GM23248 (cell line): ENCODE measurements around the gene TDRD12. TPM values are rescaled to one million over a fixed set of nuclear protein-coding genes. Genes with fewer than 3 reads are reported as not detected.

Experiments
- DNase-seq: peaks from one replicate; pipeline ENCODE4 v3.0.0-alpha.2; 2015
- H2AFZ ChIP-seq: fragments of 200-600 bp; sonication (generic); 2 replicates; pipeline ENCODE4 v1.6.1; 2016; ENCODE audit warnings: antibody characterized with exemption
- H3F3A ChIP-seq: fragments of 200-600 bp; sonication (generic); 2 replicates; pipeline ENCODE4 v1.6.1; 2016; ENCODE audit warnings: mild to moderate bottlenecking, antibody characterized with exemption, mixed run types; ENCODE audit not compliant: insufficient read depth
- H3K27ac ChIP-seq: fragments of 200-600 bp; sonication (generic); 2 replicates; pipeline ENCODE4 v1.5.1; 2016; ENCODE audit warnings: mild to moderate bottlenecking
- H3K27me3 ChIP-seq: fragments of 200-600 bp; sonication (generic); replicated peaks from 2 replicates; pipeline ENCODE4 v1.6.1; 2016; ENCODE audit warnings: mild to moderate bottlenecking; ENCODE audit not compliant: insufficient read depth
- H3K36me3 ChIP-seq: fragments of 200-600 bp; sonication (generic); 2 replicates; pipeline ENCODE4 v1.6.1; 2016; ENCODE audit warnings: low read depth, mild to moderate bottlenecking
- H3K4me1 ChIP-seq: fragments of 200-600 bp; sonication (generic); 2 replicates; pipeline ENCODE4 v1.6.1; 2016; ENCODE audit warnings: mild to moderate bottlenecking; ENCODE audit not compliant: insufficient read depth
- H3K4me2 ChIP-seq: fragments of 200-600 bp; sonication (generic); one replicate; pipeline ENCODE4 v1.6.1; 2016; ENCODE audit warnings: mild to moderate bottlenecking; ENCODE audit not compliant: unreplicated experiment
- H3K4me3 ChIP-seq: fragments of 200-600 bp; sonication (generic); 2 replicates; pipeline ENCODE4 v1.5.1; 2016; ENCODE audit warnings: mild to moderate bottlenecking
- H3K79me2 ChIP-seq: fragments of 200-600 bp; sonication (generic); 2 replicates; pipeline ENCODE4 v1.6.1; 2016; ENCODE audit warnings: mild to moderate bottlenecking; ENCODE audit not compliant: insufficient read depth
- H3K9ac ChIP-seq: fragments of 200-600 bp; sonication (generic); 2 replicates; pipeline ENCODE4 v1.6.1; 2016; ENCODE audit warnings: mild to moderate bottlenecking
- H3K9me2 ChIP-seq: fragments of 200-600 bp; sonication (generic); 2 replicates; pipeline ENCODE4 v1.6.1; 2016; ENCODE audit warnings: mixed run types, mild to moderate bottlenecking, moderate library complexity; ENCODE audit not compliant: insufficient read depth
- H3K9me3 ChIP-seq: fragments of 200-600 bp; sonication (generic); one replicate; pipeline ENCODE4 v1.6.1; 2017; ENCODE audit warnings: low read depth
- H4K20me1 ChIP-seq: fragments of 200-600 bp; sonication (generic); 2 replicates; pipeline ENCODE4 v1.6.0; 2016; ENCODE audit not compliant: insufficient read depth
- EZH2 ChIP-seq: fragments of 200-600 bp; sonication (generic); IDR thresholded peaks from 2 replicates; pipeline ENCODE4 v1.6.1; 2018; ENCODE audit warnings: antibody characterized with exemption, mild to moderate bottlenecking; ENCODE audit not compliant: insufficient read depth, poor library complexity, severe bottlenecking
- EZH2phosphoT487 ChIP-seq: fragments of 200-600 bp; sonication (generic); IDR thresholded peaks from 2 replicates; pipeline ENCODE4 v1.6.1; 2018; ENCODE audit warnings: antibody characterized with exemption, moderate library complexity, mild to moderate bottlenecking, low read depth; ENCODE audit not compliant: insufficient read depth
- WGBS, 2 experiments: methylation state at CpG; one replicate each; pipeline ENCODE4 v1.1.6; 2015 to 2017; ENCODE audit warnings: low lambda C conversion rate in 2 of 2, low coverage in 1 of 2; ENCODE audit errors: missing lambda C conversion rate in 2 of 2; 5-methylcytosine and 5-hydroxymethylcytosine counted together
- in situ Hi-C: fragments of 300-500 bp; cut with MboI; formaldehyde crosslinking; loops from 2 replicates; pipeline ENCODE4 v1.15.0; 2020
- polyA plus RNA-seq: library from polyadenylated mRNA; unstranded; fragments of >200 nt; fragmentation: Nextera tagmentation; extraction: Ambion mirVana; gene quantifications from 2 replicates; pipeline ENCODE4 v1.2.1, GENCODE V29; 2016
- total RNA-seq: library from RNA; depleted of rRNA; stranded (reverse); fragments of >200 nt; shearing (Covaris generic); gene quantifications from 2 replicates; pipeline ENCODE4 v1.2.3, GENCODE V29; 2014

The TDRD12 gene
- total and polyA plus RNA-seq, 2 experiments from 2014 or later: 0.09 to 0.22 TPM

DNA sequence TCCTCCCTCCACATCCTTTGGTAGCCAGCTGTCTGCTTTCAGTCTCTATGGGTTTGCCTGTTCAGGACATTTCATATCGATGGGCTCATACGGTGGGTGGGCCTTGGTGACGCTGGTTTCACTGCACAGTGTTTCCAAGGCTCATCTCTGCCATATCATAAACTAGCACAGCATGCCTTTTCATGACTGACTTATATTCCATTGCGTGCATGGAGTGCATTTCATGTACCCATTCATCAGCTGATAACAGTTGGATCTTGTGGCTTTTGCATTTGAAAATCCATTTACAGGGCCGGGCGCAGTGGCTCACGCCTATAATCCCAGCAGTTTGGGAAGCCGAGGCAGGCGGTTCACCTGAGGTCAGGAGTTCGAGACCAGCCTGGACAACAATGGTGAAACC is 69.9 kb downstream of the TDRD12 start:
- Histone ChIP-seq H3K4me1 (no peaks in the 10 kb centered on the region), H3K4me3 (no peak overlapping the region), H3K9me2 (no peaks in the 10 kb centered on the region), H3K9me3 (no peaks in the 10 kb centered on the region), H3K27me3 (no peaks in the 10 kb centered on the region; the same call in 1 of the 2 replicates), H2AFZ (no peak overlapping the region), H3K9ac (no peak overlapping the region), H3K4me2 (no peak overlapping the region), H3K79me2 (no peaks in the 10 kb centered on the region), H3F3A (no peaks in the 10 kb centered on the region), H3K36me3 (no peaks in the 10 kb centered on the region), H3K27ac (no peak overlapping the region), H4K20me1 (no peaks in the 10 kb centered on the region)
- TF ChIP-seq EZH2: no peak
- TF ChIP-seq EZH2phosphoT487: no peak
- no peak for DNase-seq
- 51 to 59% methylated on average over 10 of the region's 10 CpGs for WGBS, 2 experiments
- in situ Hi-C loops: no loop called here

GRCh38 chr19:32798201-32798600 is 78.6 kb downstream of the TDRD12 start:
- Histone ChIP-seq H3K9me2 (no peaks in the 10 kb centered on the region), H3K36me3 (no peaks in the 10 kb centered on the region), H3K4me3 (no peak overlapping the region), H3F3A (no peaks in the 10 kb centered on the region), H3K27me3 (no peaks in the 10 kb centered on the region), H3K27ac (no peak overlapping the region), H4K20me1 (no peaks in the 10 kb centered on the region), H3K9ac (no peak overlapping the region), H3K9me3 (no peaks in the 10 kb centered on the region), H2AFZ (no peak overlapping the region), H3K4me2 (no peak overlapping the region), H3K79me2 (no peaks in the 10 kb centered on the region), H3K4me1 (no peaks in the 10 kb centered on the region)
- in situ Hi-C loops: no loop called here
- 35 to 37% methylated on average over 4 of the region's 4 CpGs for WGBS, 2 experiments
- TF ChIP-seq EZH2 (no peak), EZH2phosphoT487 (no peak)
- DNase-seq: no peak

GRCh38 chr19:32800191-32800590 is 80.6 kb downstream of the TDRD12 start:
- no peaks in the 10 kb centered on the region for H3F3A ChIP-seq
- H3K9ac ChIP-seq: no peak overlapping the region
- H3K9me3 ChIP-seq: no peaks in the 10 kb centered on the region
- DNase-seq: no peak
- H3K79me2 ChIP-seq: no peaks in the 10 kb centered on the region
- no peaks in the 10 kb centered on the region for H3K9me2 ChIP-seq
- H3K4me3 ChIP-seq: no peak overlapping the region
- no peaks in the 10 kb centered on the region for H3K4me1 ChIP-seq
- TF ChIP-seq EZH2phosphoT487 (no peak), EZH2 (no peak)
- no peak overlapping the region for H3K27ac ChIP-seq
- in situ Hi-C loops: no loop called here
- no peaks in the 10 kb centered on the region for H3K27me3 ChIP-seq
- no peak overlapping the region for H2AFZ ChIP-seq
- H3K4me2 ChIP-seq: no peak overlapping the region
- no peaks in the 10 kb centered on the region for H3K36me3 ChIP-seq
- H4K20me1 ChIP-seq: no peaks in the 10 kb centered on the region

DNA sequence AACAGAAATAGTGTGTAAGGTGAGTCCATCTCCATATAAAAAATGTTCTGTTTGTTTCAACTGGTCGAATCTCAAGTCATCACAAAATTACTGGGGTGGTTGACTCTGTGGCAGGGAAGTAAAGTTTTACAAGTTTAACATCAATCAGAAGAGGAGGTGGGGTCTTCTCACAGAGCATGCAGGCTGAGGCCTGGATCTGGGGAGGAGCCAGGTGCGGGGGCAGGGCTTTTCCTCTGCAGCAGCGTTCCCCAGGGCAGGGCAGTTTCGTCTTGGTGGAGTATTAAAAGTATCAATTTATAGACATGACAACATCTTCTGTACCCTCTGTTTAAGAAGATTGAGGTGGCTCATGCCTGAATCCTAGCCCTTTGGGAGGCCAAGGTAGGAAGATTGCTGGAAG is 81.2 kb downstream of the TDRD12 start:
- H3K36me3 ChIP-seq: no peaks in the 10 kb centered on the region
- no peaks in the 10 kb centered on the region for H3K4me1 ChIP-seq
- WGBS, 2 experiments: 15 to 17% methylated on average over 4 of the region's 4 CpGs
- in situ Hi-C loops: no loop called here
- no peak overlapping the region for H2AFZ ChIP-seq
- DNase-seq: no peak
- no peaks in the 10 kb centered on the region for H4K20me1 ChIP-seq
- H3K27ac ChIP-seq: no peak overlapping the region
- H3K9me3 ChIP-seq: no peaks in the 10 kb centered on the region
- H3K4me2 ChIP-seq: no peak overlapping the region
- H3K79me2 ChIP-seq: no peaks in the 10 kb centered on the region
- no peak overlapping the region for H3K4me3 ChIP-seq
- no peaks in the 10 kb centered on the region for H3F3A ChIP-seq
- TF ChIP-seq EZH2phosphoT487: no peak
- no peak for TF ChIP-seq EZH2
- H3K9ac ChIP-seq: no peak overlapping the region
- H3K27me3 ChIP-seq: no peaks in the 10 kb centered on the region
- H3K9me2 ChIP-seq: no peaks in the 10 kb centered on the region

- H3F3A ChIP-seq: no peaks in the 10 kb centered on the region
- H4K20me1 ChIP-seq: no peaks in the 10 kb centered on the region
- H3K27ac ChIP-seq: no peak overlapping the region
- DNase-seq: no peak
- no peaks in the 10 kb centered on the region for H3K4me1 ChIP-seq
- H3K79me2 ChIP-seq: no peaks in the 10 kb centered on the region
- H3K36me3 ChIP-seq: no peaks in the 10 kb centered on the region
- H3K9me3 ChIP-seq: no peaks in the 10 kb centered on the region
- no peak overlapping the region for H3K4me2 ChIP-seq
- TF ChIP-seq EZH2phosphoT487 (no peak), EZH2 (no peak)
- H2AFZ ChIP-seq: no peak overlapping the region
- in situ Hi-C loops: no loop called here
- no peak overlapping the region for H3K4me3 ChIP-seq
- H3K27me3 ChIP-seq: no peaks in the 10 kb centered on the region
- H3K9ac ChIP-seq: no peak overlapping the region
- 84 to 89% methylated on average over 12 of the region's 12 CpGs for WGBS, 2 experiments
- no peaks in the 10 kb centered on the region for H3K9me2 ChIP-seq
Measured at GRCh38 chr19:32802840-32803239, 83.3 kb downstream of the TDRD12 start.
